Neuronal stem cell (in vitro differentiated cells): ENCODE data around the gene STARD4.

ENCODE experiments used
- DNase-seq: peaks from one replicate; pipeline ENCODE4 v3.0.0-alpha.2; 2013; ENCODE audit warnings: low spot score
- H2AFZ ChIP-seq: one replicate; pipeline ENCODE4 v1.6.1; 2013; ENCODE audit warnings: mild to moderate bottlenecking, low read length, inconsistent platforms
- H2AK5ac ChIP-seq: 2 replicates; pipeline ENCODE4 v1.6.1; 2013; ENCODE audit warnings: low read depth, mild to moderate bottlenecking, inconsistent platforms, low read length, moderate library complexity, mixed read lengths
- H2BK120ac ChIP-seq: 2 replicates; pipeline ENCODE4 v1.6.1; 2013; ENCODE audit warnings: low read depth, mild to moderate bottlenecking, inconsistent platforms, low read length, moderate library complexity, mixed read lengths
- H2BK12ac ChIP-seq: one replicate; pipeline ENCODE4 v1.6.1; 2013; ENCODE audit warnings: low read length, inconsistent platforms
- H2BK15ac ChIP-seq: 2 replicates; pipeline ENCODE4 v1.6.1; 2013; ENCODE audit warnings: mild to moderate bottlenecking, low read length, inconsistent platforms, mixed read lengths
- H2BK5ac ChIP-seq: one replicate; pipeline ENCODE4 v1.6.1; 2013; ENCODE audit warnings: inconsistent platforms, mild to moderate bottlenecking, low read length, moderate library complexity
- H3K14ac ChIP-seq: one replicate; pipeline ENCODE4 v1.6.1; 2013; ENCODE audit warnings: low read length, inconsistent platforms
- H3K18ac ChIP-seq: 2 replicates; pipeline ENCODE4 v1.6.1; 2013; ENCODE audit warnings: low read length, inconsistent platforms
- H3K23ac ChIP-seq: 2 replicates; pipeline ENCODE4 v1.6.1; 2013; ENCODE audit warnings: low read depth, mild to moderate bottlenecking, mixed read lengths, low read length, inconsistent platforms; ENCODE audit not compliant: poor library complexity
- H3K27ac ChIP-seq: replicated peaks from 3 replicates; pipeline ENCODE4 v1.5.1; 2013; ENCODE audit warnings: low read length, inconsistent platforms
- H3K27me3 ChIP-seq, 3 experiments: 2 replicates each; pipeline ENCODE4 v1.6.1; 2013; ENCODE audit warnings: low read length in 3 of 3, mild to moderate bottlenecking in 2 of 3, inconsistent platforms in 1 of 3, low read depth in 1 of 3, mixed read lengths in 1 of 3, moderate library complexity in 1 of 3; ENCODE audit not compliant: control insufficient read depth in 3 of 3, insufficient read depth in 3 of 3
- H3K36me3 ChIP-seq, 2 donors: replicated peaks in 1 of 2; 2 replicates each; pipeline ENCODE4 v1.6.1; 2013; ENCODE audit warnings: low read length in 2 of 2; ENCODE audit not compliant: control insufficient read depth in 2 of 2, insufficient read depth in 2 of 2
- H3K4ac ChIP-seq: 2 replicates; pipeline ENCODE4 v1.6.1; 2013; ENCODE audit warnings: inconsistent platforms, mild to moderate bottlenecking, low read length, moderate library complexity
- H3K4me1 ChIP-seq, 2 donors: 1 replicate in 1 of 2; 2 replicates in 1 of 2; pipeline ENCODE4 v1.6.1; 2013; ENCODE audit warnings: low read length in 2 of 2, low read depth in 1 of 2; ENCODE audit not compliant: control insufficient read depth in 2 of 2, insufficient read depth in 1 of 2
- H3K4me2 ChIP-seq: one replicate; pipeline ENCODE4 v1.6.1; 2013; ENCODE audit warnings: mild to moderate bottlenecking, low read length, inconsistent platforms; ENCODE audit not compliant: insufficient read depth, poor library complexity, severe bottlenecking
- H3K4me3 ChIP-seq, 2 donors: 2 replicates each; pipeline ENCODE4 v1.5.1; 2013; ENCODE audit warnings: low read length in 2 of 2, mild to moderate bottlenecking in 2 of 2, inconsistent platforms in 1 of 2, moderate library complexity in 1 of 2
- H3K79me1 ChIP-seq: one replicate; pipeline ENCODE4 v1.6.1; 2013; ENCODE audit warnings: low read depth, mild to moderate bottlenecking, inconsistent platforms, low read length, moderate library complexity
- H3K9ac ChIP-seq: one replicate; pipeline ENCODE4 v1.6.1; 2013; ENCODE audit warnings: mild to moderate bottlenecking, low read depth, low read length, inconsistent platforms; ENCODE audit not compliant: poor library complexity
- H3K9me3 ChIP-seq, 2 donors: replicated peaks in 1 of 2; 2 replicates each; pipeline versions ENCODE3 to v1.6.1; 2013; ENCODE audit warnings: low read length in 2 of 2, mild to moderate bottlenecking in 2 of 2, inconsistent platforms in 1 of 2, low read depth in 1 of 2, mixed read lengths in 1 of 2, moderate library complexity in 1 of 2; ENCODE audit not compliant: control insufficient read depth in 2 of 2, insufficient read depth in 1 of 2
- H4K8ac ChIP-seq: one replicate; pipeline ENCODE4 v1.6.1; 2013; ENCODE audit warnings: low read depth, mild to moderate bottlenecking, inconsistent platforms, low read length, moderate library complexity
- H4K91ac ChIP-seq: one replicate; pipeline ENCODE4 v1.6.1; 2013; ENCODE audit warnings: low read length, low read depth, mild to moderate bottlenecking, inconsistent platforms; ENCODE audit not compliant: poor library complexity
- WGBS, 2 donors: extraction: QIAGEN DNeasy Blood & Tissue Kit; methylation state at CpG; one replicate each; pipeline ENCODE4 v1.1.7; 2013; ENCODE audit warnings: missing lambda C conversion rate in 2 of 2, mixed read lengths in 1 of 2; ENCODE audit not compliant: insufficient read length in 2 of 2, insufficient replicate concordance in 1 of 2; ENCODE audit errors: extremely low coverage in 2 of 2; 5-methylcytosine and 5-hydroxymethylcytosine counted together

Gene STARD4

DNA sequence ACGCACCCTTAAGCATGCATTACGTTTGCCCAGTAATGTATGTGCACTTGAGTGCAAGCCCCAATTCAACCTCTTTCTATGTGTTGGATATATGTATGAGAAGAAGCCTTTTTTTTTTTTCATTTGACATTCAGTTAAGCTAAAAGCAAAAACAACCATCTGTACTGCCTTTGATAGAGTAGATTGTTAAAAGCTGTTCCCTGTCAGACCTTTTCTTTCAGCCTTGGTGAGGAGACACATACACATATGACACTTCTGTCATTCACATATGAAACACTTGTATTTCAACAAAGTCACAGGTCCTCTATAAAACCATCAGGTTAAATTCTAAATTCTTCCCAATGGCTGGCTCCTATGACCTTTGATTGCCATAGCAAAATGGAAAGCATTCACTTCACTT lies 40.2 kb upstream of the STARD4 start:
- H3K4me3 ChIP-seq = no peak overlapping the region
- no peak overlapping the region for H2BK12ac ChIP-seq
- no peak overlapping the region for H3K4me2 ChIP-seq
- no peak overlapping the region for H3K14ac ChIP-seq
- H3K23ac ChIP-seq = no peak overlapping the region
- WGBS, 2 donors = no CpG with 5 or more reads among the region's 2 CpGs
- no peak overlapping the region for H3K27ac ChIP-seq
- no peak overlapping the region for H2BK120ac ChIP-seq
- H2BK15ac ChIP-seq = no peak overlapping the region
- H3K36me3 ChIP-seq = no peaks in the 10 kb centered on the region
- H3K18ac ChIP-seq = no peak overlapping the region
- H3K4me1 ChIP-seq = peaks cover 18 to 22% of the 10 kb centered on the region in 2 donors
- no peak overlapping the region for H2BK5ac ChIP-seq
- H3K27me3 ChIP-seq = no peaks in the 10 kb centered on the region
- no peak overlapping the region for H4K8ac ChIP-seq
- peak overlapping the region; percentile 75 for H2AFZ ChIP-seq
- H3K9ac ChIP-seq = no peak overlapping the region
- H2AK5ac ChIP-seq = no peak overlapping the region
- no peak overlapping the region for H4K91ac ChIP-seq
- no peak for DNase-seq
- no peak overlapping the region for H3K4ac ChIP-seq
- H3K79me1 ChIP-seq = no peaks in the 10 kb centered on the region
- H3K9me3 ChIP-seq = peaks cover 2 to 4% of the 10 kb centered on the region in 2 donors

DNA sequence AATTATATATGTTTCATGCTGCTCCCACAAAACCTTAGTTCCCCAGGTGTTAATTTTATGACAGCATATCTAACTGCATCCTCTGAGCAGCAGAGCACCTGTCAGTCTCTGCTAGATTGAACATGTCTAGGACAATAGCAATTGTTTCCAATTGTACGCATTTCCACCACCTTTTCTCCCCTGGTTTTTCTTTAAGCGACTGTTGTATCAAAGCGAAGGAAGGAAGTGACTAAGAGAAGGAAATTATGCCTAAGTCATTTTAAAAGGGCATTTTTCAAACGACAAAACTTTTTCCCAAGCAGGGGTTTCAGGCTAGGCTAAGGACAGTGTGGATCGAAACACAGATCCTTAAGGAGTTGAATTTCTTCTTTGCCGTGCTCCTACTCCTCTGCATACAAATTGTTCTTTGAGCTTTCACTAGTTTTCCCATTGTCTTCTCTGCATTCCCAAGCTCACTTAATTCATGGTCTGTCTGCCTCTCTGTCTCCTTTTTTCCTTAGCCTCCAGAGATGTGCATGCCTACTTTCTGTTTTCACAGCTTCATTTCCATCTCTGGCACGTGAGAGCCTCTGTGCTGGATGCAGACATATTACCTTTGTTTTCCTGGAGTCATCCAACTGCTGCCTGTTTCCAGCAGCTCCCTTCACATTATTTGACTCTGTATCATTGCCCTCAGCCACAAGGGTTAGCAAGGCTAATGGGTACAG lies 39.4 kb upstream of the STARD4 start:
- no peak overlapping the region for H3K4me2 ChIP-seq
- peak overlapping the region; percentile 75 for H2AFZ ChIP-seq
- no peak overlapping the region for H4K91ac ChIP-seq
- DNase-seq = no peak
- H3K4me1 ChIP-seq = peaks cover 18 to 22% of the 10 kb centered on the region in 2 donors
- H4K8ac ChIP-seq = no peak overlapping the region
- H2BK5ac ChIP-seq = no peak overlapping the region
- no peak overlapping the region for H3K9ac ChIP-seq
- no peak overlapping the region for H3K27ac ChIP-seq
- H2AK5ac ChIP-seq = no peak overlapping the region
- H3K27me3 ChIP-seq = no peaks in the 10 kb centered on the region
- H3K4ac ChIP-seq = no peak overlapping the region
- WGBS, 2 donors = no CpG with 5 or more reads among the region's 7 CpGs
- no peak overlapping the region for H2BK12ac ChIP-seq
- no peak overlapping the region for H3K14ac ChIP-seq
- no peak overlapping the region for H2BK15ac ChIP-seq
- no peaks in the 10 kb centered on the region for H3K36me3 ChIP-seq
- H3K79me1 ChIP-seq = no peaks in the 10 kb centered on the region
- no peak overlapping the region for H3K4me3 ChIP-seq
- H3K9me3 ChIP-seq = peaks cover 2 to 4% of the 10 kb centered on the region in 2 donors
- H3K23ac ChIP-seq = no peak overlapping the region
- no peak overlapping the region for H3K18ac ChIP-seq
- H2BK120ac ChIP-seq = no peak overlapping the region

GRCh38 chr5:111551161-111551560 lies 38.8 kb upstream of the STARD4 start:
- H3K4ac ChIP-seq = no peak overlapping the region
- H2AK5ac ChIP-seq = no peak overlapping the region
- H3K27me3 ChIP-seq = no peaks in the 10 kb centered on the region
- DNase-seq = no peak
- no peak overlapping the region for H2BK120ac ChIP-seq
- H4K8ac ChIP-seq = no peak overlapping the region
- H3K4me2 ChIP-seq = no peak overlapping the region
- H3K9me3 ChIP-seq = peaks cover 2 to 4% of the 10 kb centered on the region in 2 donors
- H3K23ac ChIP-seq = no peak overlapping the region
- H3K14ac ChIP-seq = no peak overlapping the region
- H3K36me3 ChIP-seq = no peaks in the 10 kb centered on the region
- no peak overlapping the region for H3K9ac ChIP-seq
- no peak overlapping the region for H2BK5ac ChIP-seq
- H3K18ac ChIP-seq = no peak overlapping the region
- WGBS, 2 donors = no CpG with 5 or more reads among the region's 1 CpG
- no peak overlapping the region for H2BK15ac ChIP-seq
- H4K91ac ChIP-seq = no peak overlapping the region
- H3K79me1 ChIP-seq = no peaks in the 10 kb centered on the region
- peaks cover 18 to 22% of the 10 kb centered on the region in 2 donors for H3K4me1 ChIP-seq
- no peak overlapping the region for H3K27ac ChIP-seq
- H2BK12ac ChIP-seq = no peak overlapping the region
- peak overlapping the region; percentile 78 for H2AFZ ChIP-seq
- H3K4me3 ChIP-seq = no peak overlapping the region

DNA sequence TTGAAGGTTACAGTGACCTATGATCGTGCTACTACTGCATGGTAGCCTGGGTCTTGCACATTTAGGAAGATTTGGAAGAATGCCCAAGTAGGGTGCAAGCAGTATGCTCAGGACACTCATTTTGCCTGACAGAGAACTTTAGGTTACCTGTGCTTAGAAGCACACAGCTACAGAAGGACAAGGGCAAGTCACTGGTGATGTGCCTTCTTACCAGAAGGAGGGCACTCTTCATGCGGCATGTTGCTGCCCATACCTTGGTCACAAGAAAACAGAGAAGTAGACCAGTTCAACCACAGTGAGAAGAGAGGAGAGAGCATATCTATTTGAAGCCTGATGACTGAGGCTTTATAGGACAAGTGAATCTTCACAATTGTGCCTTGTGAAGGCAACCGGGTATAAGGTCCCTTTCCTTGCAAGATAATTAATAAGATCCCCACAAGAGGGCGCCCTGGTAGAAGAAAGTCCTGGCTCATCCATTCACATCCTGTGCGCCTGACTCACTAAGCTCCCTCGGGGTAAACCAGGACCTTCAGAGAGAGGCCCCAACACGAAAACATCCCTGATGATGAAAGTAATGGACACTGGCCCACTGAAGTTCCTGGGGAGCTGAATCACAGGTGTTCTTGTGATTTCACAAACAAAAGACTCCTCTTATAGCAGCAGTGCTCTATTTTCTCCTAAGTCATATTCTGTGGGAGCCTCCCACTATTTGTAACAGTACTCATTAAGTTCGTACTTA lies 38.1 kb upstream of the STARD4 start:
- H4K8ac ChIP-seq = no peak overlapping the region
- H3K23ac ChIP-seq = no peak overlapping the region
- no peaks in the 10 kb centered on the region for H3K27me3 ChIP-seq
- peak; percentile 86 for DNase-seq
- no peak overlapping the region for H3K9ac ChIP-seq
- peaks cover 18 to 22% of the 10 kb centered on the region in 2 donors for H3K4me1 ChIP-seq
- no peak overlapping the region for H3K4ac ChIP-seq
- H4K91ac ChIP-seq = no peak overlapping the region
- H2BK5ac ChIP-seq = no peak overlapping the region
- no peak overlapping the region for H2BK15ac ChIP-seq
- H2AFZ ChIP-seq = peak overlapping the region; percentile 78
- WGBS, 2 donors = no CpG with 5 or more reads among the region's 8 CpGs
- no peak overlapping the region for H2AK5ac ChIP-seq
- no peak overlapping the region for H3K4me3 ChIP-seq
- H3K14ac ChIP-seq = no peak overlapping the region
- no peak overlapping the region for H3K18ac ChIP-seq
- no peak overlapping the region for H3K4me2 ChIP-seq
- peaks cover 2 to 4% of the 10 kb centered on the region in 2 donors for H3K9me3 ChIP-seq
- no peak overlapping the region for H2BK12ac ChIP-seq
- no peaks in the 10 kb centered on the region for H3K79me1 ChIP-seq
- no peak overlapping the region for H2BK120ac ChIP-seq
- H3K27ac ChIP-seq = no peak overlapping the region
- no peaks in the 10 kb centered on the region for H3K36me3 ChIP-seq
